Kidney glomerular epithelial cell (primary cell): Measurements from ENCODE around the gene B4GALT2.

ENCODE experiments used
- DNase-seq: peaks from one replicate; lab custom pipeline; 2025; lab: John Stamatoyannopoulos, UW

Gene B4GALT2

DNA sequence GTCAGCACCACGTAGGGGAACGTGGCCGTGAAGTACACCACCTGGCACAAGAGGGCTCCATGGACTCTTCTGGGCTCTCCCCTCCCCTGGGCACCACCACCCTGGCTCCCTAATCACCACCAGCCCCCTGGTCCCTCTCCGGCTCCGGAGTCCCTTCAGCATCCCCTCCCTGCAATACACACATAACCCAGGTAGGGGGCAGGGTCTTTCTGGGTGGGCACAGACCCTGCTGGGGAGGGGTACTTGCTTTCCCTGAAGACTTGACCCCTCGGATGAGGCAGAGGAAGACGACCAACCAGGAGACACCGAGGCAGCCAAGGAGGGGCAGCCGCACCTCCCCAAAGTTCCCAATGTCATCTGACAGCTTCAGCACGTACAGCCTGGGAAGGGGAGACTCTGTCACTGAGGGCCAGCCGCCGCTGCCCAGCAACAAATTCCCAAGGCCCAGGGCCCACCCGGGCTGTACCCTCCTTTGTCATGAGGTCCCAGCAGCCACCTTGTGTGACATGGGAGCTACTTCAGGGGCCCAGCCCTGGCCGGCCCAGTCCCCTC, 23.7 kb downstream of the B4GALT2 start:
- DNase-seq = no peak

DNA sequence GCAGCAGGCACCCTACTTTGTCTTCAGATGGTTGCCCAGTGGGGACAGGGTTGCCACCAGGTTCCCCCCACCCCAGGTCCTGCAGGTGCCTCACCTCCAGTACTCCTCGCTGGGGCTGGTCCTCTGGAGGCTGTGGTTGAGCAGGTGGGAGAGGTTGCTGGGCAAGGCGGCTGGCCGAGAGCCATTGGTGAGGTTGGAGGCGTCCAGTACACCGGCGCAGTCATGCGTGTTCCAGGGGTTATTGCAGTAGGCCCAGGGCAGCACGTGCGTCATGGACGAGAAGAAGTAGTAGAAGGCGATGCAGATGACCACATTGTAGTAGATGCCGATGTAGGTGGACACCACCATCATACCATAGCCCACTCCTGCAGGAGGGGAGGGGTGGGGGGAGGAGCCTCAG, 29.2 kb downstream of the B4GALT2 start:
- no peak for DNase-seq

GRCh38 chr1:44010935-44011471, 32.0 kb downstream of the B4GALT2 start:
- DNase-seq = no peak

GRCh38 chr1:44012404-44012803, 33.4 kb downstream of the B4GALT2 start:
- no peak for DNase-seq

GRCh38 chr1:44012941-44013609, 34.1 kb downstream of the B4GALT2 start:
- no peak for DNase-seq

DNA sequence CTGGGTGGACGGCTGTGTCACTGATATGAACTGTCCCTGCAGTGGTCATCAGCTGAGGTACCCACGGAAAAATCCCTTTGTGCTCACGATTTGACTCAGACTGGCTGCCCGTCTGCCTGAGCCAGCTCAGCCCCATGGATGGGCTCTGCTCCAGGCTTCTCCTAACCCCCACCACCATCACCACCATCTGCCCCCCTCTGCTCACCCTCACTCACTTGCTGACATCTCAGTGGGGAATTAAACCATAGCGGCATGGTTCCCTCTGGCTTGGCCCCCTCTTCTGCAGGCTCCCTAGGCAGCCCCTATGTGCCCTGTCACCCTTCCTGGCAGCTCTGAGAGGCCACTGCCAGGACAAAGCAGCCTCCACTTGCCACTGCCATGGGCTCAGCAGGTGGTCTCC, 34.9 kb downstream of the B4GALT2 start:
- DNase-seq = no peak

DNA sequence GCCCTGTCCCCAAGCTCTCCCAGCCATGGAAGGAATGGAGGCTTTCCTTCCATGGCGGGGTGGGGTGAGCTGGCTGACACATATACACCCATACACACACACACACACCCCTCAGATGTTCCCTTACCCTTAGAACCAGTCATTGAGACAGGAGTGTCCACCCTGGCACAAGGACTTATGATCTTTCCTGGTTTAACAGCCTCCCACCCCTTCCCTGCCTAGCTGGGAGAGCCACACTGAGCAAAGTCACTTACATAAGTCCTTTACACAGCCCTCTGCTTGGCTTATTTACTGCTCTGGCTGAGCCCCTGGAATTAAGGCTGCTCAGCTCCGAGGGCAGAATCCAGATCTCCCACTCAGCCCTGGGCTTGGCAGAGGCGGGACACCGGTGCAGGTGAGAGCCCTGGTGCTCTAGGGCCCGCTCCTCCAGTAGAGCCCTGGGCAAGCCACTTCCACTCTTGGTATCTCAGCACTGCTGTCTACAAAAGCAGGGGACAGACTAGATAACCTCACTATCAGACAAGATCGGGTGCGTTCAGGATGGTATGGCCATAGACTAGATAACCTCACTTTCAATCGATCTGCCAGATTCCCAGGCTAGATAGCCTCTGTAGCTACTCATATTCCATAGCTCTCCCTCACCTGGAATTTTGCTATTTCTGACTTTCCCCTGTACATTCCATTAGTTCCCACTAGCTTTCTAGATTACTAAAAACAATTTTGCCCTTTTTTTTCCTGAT, 35.5 kb downstream of the B4GALT2 start:
- no peak for DNase-seq

DNA sequence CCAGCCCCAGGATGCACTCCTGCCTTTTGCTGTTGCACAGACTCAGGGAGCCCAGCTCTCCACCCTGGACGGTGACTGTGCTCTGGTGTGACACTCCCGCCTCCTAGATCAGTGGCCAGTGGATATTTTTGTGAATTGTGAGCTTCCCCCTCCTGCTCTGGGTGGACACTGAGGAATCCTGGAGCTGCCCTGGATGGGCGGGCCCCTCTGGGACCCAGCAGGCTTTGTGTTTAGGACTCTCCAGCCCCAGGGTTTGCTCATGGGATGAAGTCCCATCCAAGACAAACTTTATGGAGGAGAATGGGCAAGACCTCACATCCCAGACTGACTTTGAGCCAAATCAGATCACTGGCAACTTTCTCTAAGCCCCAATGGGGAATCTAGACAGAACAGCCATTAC, 36.2 kb downstream of the B4GALT2 start:
- no peak for DNase-seq

GRCh38 chr1:44016041-44016889, 37.3 kb downstream of the B4GALT2 start:
- no peak for DNase-seq

DNA sequence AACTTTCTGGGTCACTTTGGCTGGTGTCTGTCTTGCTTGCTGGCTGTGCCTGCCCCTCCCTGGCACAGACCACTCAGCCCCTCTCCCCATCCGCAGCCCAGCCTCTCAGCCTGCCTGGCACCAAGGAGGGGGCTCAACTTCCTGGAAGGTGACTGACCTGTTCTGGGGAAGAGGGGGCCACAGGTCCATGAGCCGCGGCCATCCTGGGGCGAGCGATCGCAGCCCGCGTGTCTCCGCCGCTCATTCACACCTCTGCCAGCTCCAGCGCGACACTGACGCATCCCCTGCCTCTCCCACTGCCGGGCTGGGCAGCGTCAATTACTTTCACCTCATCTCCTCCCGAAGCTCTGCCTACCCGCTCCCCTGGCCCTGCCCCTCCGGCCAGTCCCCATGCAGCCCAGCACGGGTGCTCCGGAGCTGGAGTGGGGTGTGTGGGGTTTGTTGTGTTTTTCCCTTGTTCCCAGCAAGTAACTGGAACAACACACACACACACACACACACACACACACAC, 37.9 kb downstream of the B4GALT2 start:
- no peak for DNase-seq

DNA sequence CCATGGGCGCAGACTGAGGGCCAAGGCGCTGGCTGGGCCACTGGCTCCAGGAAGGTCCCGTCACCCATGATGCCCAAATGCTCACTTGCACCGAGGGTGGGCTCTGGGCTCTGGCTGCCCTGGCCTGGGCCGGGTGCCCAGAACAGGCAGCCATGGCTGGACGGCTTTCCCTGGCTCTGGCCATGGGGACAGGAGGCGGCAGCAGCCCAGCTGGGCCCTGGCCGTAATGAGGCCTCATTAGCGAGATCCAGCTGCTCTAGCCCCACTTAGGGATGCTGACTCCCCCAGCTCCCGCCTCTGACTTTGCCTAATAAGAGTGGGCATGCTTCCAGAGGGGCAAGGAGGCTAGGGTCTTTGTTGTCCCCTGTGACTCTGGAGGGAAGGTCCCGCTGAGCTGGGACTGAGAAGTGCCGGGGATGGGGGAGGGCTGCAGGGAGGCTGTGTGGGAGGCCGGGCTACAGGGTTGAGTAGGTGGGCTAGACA, 40.5 kb downstream of the B4GALT2 start:
- DNase-seq = no peak

DNA sequence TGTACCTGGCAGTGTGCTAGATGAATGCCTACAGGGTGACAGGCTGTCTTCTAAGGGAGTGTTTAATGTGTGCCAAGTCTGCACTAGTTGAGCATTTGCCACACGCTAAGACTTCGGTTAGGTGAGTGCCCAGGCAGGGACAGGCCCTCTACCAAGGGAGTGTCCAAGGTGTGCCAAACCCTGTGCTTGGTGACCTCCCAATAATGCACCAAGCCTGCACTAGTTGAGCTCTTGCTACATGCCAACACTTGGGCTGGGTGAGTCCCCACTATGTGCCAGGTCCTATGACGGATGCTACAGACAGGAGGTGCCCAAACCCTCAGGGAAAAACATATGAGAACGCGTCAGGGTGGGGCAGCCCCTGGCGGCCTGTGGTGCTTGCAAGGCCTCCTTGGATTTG, 41.5 kb downstream of the B4GALT2 start:
- DNase-seq = no peak

- DNase-seq = no peak
These were observed 42.1 kb downstream of the B4GALT2 start for GRCh38 chr1:44021156-44021555.

DNA sequence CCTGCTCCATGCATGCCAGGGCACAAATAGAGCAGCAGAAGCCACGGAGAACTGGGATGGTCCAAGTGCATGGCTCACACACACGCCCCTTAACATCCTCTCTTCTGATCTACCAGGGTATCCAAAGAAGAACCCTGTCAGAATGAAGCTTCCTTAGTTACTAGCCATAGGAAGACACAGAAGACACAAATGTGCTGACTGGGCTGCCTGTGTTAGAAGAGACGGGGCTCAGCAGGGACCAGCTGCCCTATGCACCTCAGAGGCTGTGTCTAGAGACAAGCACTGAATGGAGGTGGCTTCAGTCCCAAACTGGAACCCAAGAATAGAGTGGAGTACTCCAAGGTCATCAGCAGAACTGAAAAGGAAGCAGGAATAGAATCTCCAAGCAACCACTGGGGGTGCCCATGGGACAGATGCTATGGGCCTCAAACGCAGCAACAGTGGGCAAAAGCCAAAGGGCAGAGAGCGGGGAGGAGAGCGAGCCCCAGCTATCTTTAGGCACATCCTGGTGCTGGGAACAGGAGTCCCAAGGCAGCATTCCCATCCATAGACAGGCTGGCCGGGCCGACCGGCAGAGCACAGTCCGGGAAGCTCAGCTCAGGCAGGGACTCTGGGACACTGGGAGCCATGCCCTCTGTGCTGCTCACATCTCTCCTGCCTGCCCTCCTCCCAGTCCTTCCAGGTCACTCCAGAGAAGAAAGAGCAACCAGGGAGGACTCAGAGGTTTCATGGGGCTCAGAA, 42.7 kb downstream of the B4GALT2 start:
- no peak for DNase-seq

DNA sequence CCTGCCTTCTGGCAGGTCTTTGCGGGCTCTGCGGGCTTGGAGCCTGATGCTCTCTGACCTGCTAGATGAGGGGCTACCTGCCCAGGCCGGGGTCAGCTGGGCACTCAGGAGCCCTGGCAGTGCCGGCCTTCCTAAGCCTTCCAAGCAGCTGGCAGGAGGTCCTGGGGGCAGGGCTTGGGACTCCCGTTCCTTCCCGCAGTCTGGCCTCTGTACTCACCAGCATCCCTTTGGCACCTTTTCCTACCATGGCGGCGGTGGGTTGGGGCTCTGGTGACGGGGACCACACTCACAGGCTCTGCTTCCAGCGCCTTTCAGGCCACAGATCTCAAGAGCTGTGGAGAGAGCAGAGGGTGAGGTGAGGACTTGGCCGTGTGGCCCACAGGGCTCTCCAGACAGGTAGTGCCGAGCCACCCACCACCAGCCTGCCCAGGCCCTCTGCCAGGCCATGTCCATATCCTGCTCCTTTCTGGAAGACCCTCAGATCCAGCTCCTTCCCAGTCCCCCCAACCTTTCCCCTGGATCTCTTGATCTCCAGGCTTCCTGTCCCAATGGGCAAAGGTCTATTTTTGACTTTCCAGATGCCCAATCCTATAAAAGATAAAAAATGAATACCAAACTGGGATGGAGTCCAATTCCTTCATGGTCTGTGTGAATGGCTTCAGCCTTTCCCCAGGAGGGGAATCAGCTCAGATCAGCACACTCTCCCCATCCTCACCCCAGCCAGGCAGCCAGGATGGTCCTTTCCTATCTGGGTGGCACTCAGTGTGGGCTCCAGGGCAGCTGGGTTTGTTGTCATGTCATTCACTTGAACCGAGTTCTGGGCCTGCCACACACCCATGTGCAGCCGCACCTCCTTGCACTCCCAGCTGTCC, 45.3 kb downstream of the B4GALT2 start:
- DNase-seq = no peak

- DNase-seq = no peak
These were observed 46.0 kb downstream of the B4GALT2 start for GRCh38 chr1:44024903-44025525.

DNA sequence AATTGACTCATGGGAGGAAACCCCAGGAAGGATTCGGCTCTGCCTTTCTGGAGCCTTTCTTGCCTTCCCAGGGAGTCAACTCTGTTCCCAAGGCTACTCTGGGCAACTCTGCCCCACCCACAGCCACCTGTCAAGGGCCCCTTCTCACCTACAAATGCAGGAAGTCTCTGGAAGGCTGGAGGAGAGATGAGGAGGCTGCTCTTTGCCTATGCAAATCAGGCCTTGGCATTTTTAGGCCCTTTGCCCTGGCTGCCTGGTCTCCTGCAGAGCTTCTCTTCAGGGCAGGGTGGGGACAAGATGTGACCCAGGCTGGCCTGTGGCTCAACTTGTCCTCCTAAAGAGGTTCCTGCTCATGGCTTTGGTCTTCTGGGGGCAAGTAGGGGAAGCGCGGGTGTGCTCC, 46.8 kb downstream of the B4GALT2 start:
- no peak for DNase-seq

GRCh38 chr1:44027320-44027719, 48.3 kb downstream of the B4GALT2 start:
- DNase-seq = no peak

- no peak for DNase-seq
These were observed 50.4 kb downstream of the B4GALT2 start for GRCh38 chr1:44029260-44029910.
